AG04450 (cell line): Measurements from ENCODE around the gene DDX10. TPM values are rescaled to one million over a fixed set of nuclear protein-coding genes. Genes with fewer than 3 reads are reported as not detected.

ENCODE experiments used
- CTCF ChIA-PET: fragments of 300-600, 350-600 bp; formaldehyde crosslinking; extraction: SDS; loops from one replicate; lab custom pipeline; 2022; ENCODE audit warnings: antibody characterized with exemption, inconsistent platforms; lab: Charles Lee
- POLR2A ChIA-PET: fragments of 350-600 bp; formaldehyde crosslinking; extraction: SDS; loops from one replicate; lab custom pipeline; 2021; ENCODE audit warnings: antibody characterized with exemption, inconsistent platforms; lab: Yijun Ruan, JAX
- DNase-seq: peaks from one replicate; pipeline ENCODE4 v3.0.0-alpha.2; 2011; ENCODE audit warnings: low read depth, low spot score
- H3K27ac ChIP-seq: one replicate; pipeline ENCODE4 v1.5.1; 2012; ENCODE audit warnings: low read depth, low read length, control low read depth
- H3K27me3 ChIP-seq: one replicate; pipeline ENCODE4 v1.6.0; 2012; ENCODE audit warnings: low read length; ENCODE audit not compliant: control insufficient read depth, insufficient read depth
- H3K4me3 ChIP-seq: 2 replicates; pipeline ENCODE4 v1.5.1; 2011; ENCODE audit warnings: mild to moderate bottlenecking, low read depth, low read length, control low read depth
- H3K9me3 ChIP-seq: 2 replicates; pipeline ENCODE4 v1.5.1; 2012; ENCODE audit warnings: low read length; ENCODE audit not compliant: control insufficient read depth, insufficient read depth
- polyA plus RNA-seq: library from polyadenylated mRNA; depleted of rRNA; stranded (reverse); fragments of >200 nt; gene quantifications from 2 replicates; pipeline ENCODE4 v1.2.3, GENCODE V29; 2011
- TF ChIP-seq, protein P1 (sequence below): IDR thresholded peaks from 2 replicates; pipeline ENCODE4 v1.5.1; 2011; ENCODE audit warnings: low read depth, low read length, control low read depth, inconsistent platforms

DDX10 gene
- polyA plus RNA-seq, 1 experiment, result 27.1 TPM

GRCh38 chr11:108904480-108904879 is 239.6 kb downstream of the DDX10 start:
- no peak overlapping the region for H3K4me3 ChIP-seq
- no peaks in the 10 kb centered on the region for H3K27me3 ChIP-seq
- H3K9me3 ChIP-seq, result no peaks in the 10 kb centered on the region
- ChIA-PET POLR2A (no interaction called here), CTCF (no interaction called here)
- TF ChIP-seq, protein P1, sequence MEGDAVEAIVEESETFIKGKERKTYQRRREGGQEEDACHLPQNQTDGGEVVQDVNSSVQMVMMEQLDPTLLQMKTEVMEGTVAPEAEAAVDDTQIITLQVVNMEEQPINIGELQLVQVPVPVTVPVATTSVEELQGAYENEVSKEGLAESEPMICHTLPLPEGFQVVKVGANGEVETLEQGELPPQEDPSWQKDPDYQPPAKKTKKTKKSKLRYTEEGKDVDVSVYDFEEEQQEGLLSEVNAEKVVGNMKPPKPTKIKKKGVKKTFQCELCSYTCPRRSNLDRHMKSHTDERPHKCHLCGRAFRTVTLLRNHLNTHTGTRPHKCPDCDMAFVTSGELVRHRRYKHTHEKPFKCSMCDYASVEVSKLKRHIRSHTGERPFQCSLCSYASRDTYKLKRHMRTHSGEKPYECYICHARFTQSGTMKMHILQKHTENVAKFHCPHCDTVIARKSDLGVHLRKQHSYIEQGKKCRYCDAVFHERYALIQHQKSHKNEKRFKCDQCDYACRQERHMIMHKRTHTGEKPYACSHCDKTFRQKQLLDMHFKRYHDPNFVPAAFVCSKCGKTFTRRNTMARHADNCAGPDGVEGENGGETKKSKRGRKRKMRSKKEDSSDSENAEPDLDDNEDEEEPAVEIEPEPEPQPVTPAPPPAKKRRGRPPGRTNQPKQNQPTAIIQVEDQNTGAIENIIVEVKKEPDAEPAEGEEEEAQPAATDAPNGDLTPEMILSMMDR, result no peak
- no peak for DNase-seq
- no peak overlapping the region for H3K27ac ChIP-seq

GRCh38 chr11:108906329-108906728 is 241.5 kb downstream of the DDX10 start:
- ChIA-PET POLR2A (no interaction called here), CTCF (no interaction called here)
- H3K4me3 ChIP-seq, result no peak overlapping the region
- no peaks in the 10 kb centered on the region for H3K9me3 ChIP-seq
- TF ChIP-seq, protein P1, result no peak
- H3K27ac ChIP-seq, result no peak overlapping the region
- H3K27me3 ChIP-seq, result no peaks in the 10 kb centered on the region
- DNase-seq, result no peak

- ChIA-PET CTCF (no interaction called here), POLR2A (no interaction called here)
- Histone ChIP-seq H3K27ac (no peak overlapping the region), H3K27me3 (no peaks in the 10 kb centered on the region), H3K9me3 (no peaks in the 10 kb centered on the region), H3K4me3 (no peak overlapping the region)
- TF ChIP-seq, protein P1, result no peak
- no peak for DNase-seq
Measured at GRCh38 chr11:108906826-108907225, 242.0 kb downstream of the DDX10 start.

DNA sequence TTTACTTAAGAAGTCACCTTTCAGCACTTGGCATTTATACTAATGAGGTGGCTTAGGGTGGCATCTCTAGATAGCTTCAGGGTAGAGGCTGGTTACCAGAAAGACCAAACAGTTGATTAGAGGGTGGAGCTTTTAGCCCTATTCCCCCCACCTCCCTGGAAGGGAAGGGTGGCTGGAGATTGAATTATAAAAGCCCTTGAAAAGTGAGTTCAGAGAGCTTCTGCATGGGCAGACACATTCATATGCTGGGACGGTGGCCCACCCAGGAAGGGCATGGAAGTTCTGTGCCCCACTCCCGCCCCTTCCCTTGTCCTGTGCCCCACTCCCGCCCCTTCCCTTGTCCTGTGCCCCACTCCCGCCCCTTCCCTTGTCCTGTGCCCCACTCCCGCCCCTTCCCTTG is 244.2 kb downstream of the DDX10 start:
- TF ChIP-seq, protein P1, result no peak
- Histone ChIP-seq H3K4me3 (no peak overlapping the region), H3K27ac (no peak overlapping the region), H3K27me3 (no peaks in the 10 kb centered on the region), H3K9me3 (no peaks in the 10 kb centered on the region)
- no peak for DNase-seq
- ChIA-PET POLR2A (no interaction called here), CTCF (no interaction called here)

DNA sequence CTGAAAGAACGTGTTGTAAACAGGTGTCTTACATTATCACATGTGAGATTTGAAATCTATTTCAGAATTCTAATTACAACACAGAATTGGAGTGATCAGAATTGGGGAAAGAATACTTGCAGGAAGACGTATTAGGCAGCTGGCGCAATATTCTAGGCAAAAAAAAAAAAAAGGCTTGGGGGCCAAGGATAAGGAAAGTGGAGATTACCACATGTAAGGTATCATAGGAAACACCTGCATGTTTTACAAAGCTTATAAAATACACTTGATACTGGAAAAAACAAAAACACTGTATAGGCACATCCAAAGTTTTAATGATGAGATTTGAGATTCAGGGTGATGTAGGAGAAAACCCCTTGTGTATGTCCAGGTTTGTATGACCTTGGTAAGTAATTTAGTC is 245.1 kb downstream of the DDX10 start:
- TF ChIP-seq, protein P1, result no peak
- no peak overlapping the region for H3K27ac ChIP-seq
- POLR2A ChIA-PET, result no interaction called here
- CTCF ChIA-PET, result no interaction called here
- no peak overlapping the region for H3K4me3 ChIP-seq
- H3K9me3 ChIP-seq, result no peaks in the 10 kb centered on the region
- no peak for DNase-seq
- H3K27me3 ChIP-seq, result no peaks in the 10 kb centered on the region
